Prostate gland (tissue), 2 donors: ENCODE data around the gene IARS1. TPM values are rescaled to one million over a fixed set of nuclear protein-coding genes. Genes with fewer than 3 reads are reported as not detected.

Experiments
- DNase-seq: peaks from one replicate; pipeline ENCODE4 v3.0.0-alpha.2; 2019; ENCODE audit warnings: low spot score
- H3K27ac ChIP-seq, 2 donors: fragments of 200-600 bp; sonication (generic); 2 replicates each; pipeline ENCODE4 v1.5.1; 2017 to 2019
- H3K27me3 ChIP-seq: fragments of 200-600 bp; sonication (generic); replicated peaks from 2 replicates; pipeline ENCODE4 v1.5.1; 2019; ENCODE audit not compliant: insufficient read depth
- H3K36me3 ChIP-seq, 2 donors: fragments of 200-600 bp; sonication (generic); 1 replicate in 1 of 2; 2 replicates in 1 of 2; pipeline versions ENCODE4 v1.5.1 to v1.8.1; 2017 to 2019
- H3K4me1 ChIP-seq: fragments of 200-600 bp; sonication (generic); replicated peaks from 2 replicates; pipeline ENCODE4 v1.5.1; 2019
- H3K4me3 ChIP-seq, 2 donors: fragments of 200-600 bp; sonication (generic); 2 replicates each; pipeline ENCODE4 v1.5.1; 2017 to 2019
- H3K9me3 ChIP-seq: fragments of 200-600 bp; sonication (generic); 2 replicates; pipeline ENCODE4 v1.5.1; 2017
- CTCF ChIP-seq, 4 experiments: fragments of 200-600 bp in 2 of 4; fragments of 450-650 bp in 2 of 4; sonication (generic) in 2 of 4; IDR thresholded peaks; 1 replicate in 3 of 4; 2 replicates in 1 of 4; pipeline ENCODE4 v1.5.1; 2016 to 2019; ENCODE audit warnings: antibody characterized with exemption in 4 of 4, mild to moderate bottlenecking in 2 of 4, moderate library complexity in 2 of 4
- POLR2A ChIP-seq: fragments of 450-650 bp; IDR thresholded peaks from one replicate; pipeline ENCODE4 v1.6.1; 2016; ENCODE audit warnings: antibody characterized with exemption, mild to moderate bottlenecking
- POLR2AphosphoS5 ChIP-seq: sonication (generic); formaldehyde crosslinking; IDR thresholded peaks from one replicate; pipeline ENCODE4 v1.6.1; 2017; ENCODE audit warnings: antibody characterized with exemption
- WGBS: methylation state at CpG from one replicate; pipeline ENCODE4 v1.1.5; 2018; 5-methylcytosine and 5-hydroxymethylcytosine counted together
- intact Hi-C: fragments of 100-400 bp; cut with DNase I; formaldehyde crosslinking; loops from one replicate; pipeline ENCODE4 v1.14.2; 2022
- microRNA-seq: library from miRNA; unstranded; fragments of <30 nt; microRNA quantifications from one replicate; pipeline ENCODE4, GENCODE V29; 2016
- small RNA-seq, 2 donors: library from RNA; depleted of rRNA; stranded (forward); fragments of <200 nt; gene quantifications; one replicate each; pipeline ENCODE3, GENCODE V24; 2016
- total RNA-seq, 2 donors: library from RNA; depleted of rRNA; stranded (reverse); fragments of >200 nt; gene quantifications; one replicate each; pipeline ENCODE4 v1.1.0, GENCODE V29; 2016

The IARS1 gene
- total RNA-seq, 2 donors from 2014 or later: 58.3 to 89.2 TPM

GRCh38 chr9:92247296-92247695, 46.2 kb downstream of the IARS1 start:
- 86% methylated on average over 4 of the region's 4 CpGs for WGBS
- Histone ChIP-seq H3K27me3 (no peaks in the 10 kb centered on the region), H3K4me1 (no peaks in the 10 kb centered on the region), H3K4me3 (no peak overlapping the region), H3K36me3 (peaks cover 26 to 40% of the 10 kb centered on the region in 2 donors), H3K27ac (no peak overlapping the region), H3K9me3 (no peaks in the 10 kb centered on the region)
- TF ChIP-seq CTCF (IDR thresholded peaks at IDR 0.05): no peak
- TF ChIP-seq POLR2AphosphoS5: no peak
- TF ChIP-seq POLR2A: no peak
- intact Hi-C loops: no loop called here
- DNase-seq: no peak

GRCh38 chr9:92245005-92245797, 48.3 kb downstream of the IARS1 start:
- Histone ChIP-seq H3K36me3 (peaks cover 15 to 44% of the 10 kb centered on the region in 2 donors), H3K9me3 (no peaks in the 10 kb centered on the region), H3K27me3 (no peaks in the 10 kb centered on the region), H3K4me1 (no peaks in the 10 kb centered on the region), H3K4me3 (no peak overlapping the region), H3K27ac (no peak overlapping the region)
- TF ChIP-seq CTCF (IDR thresholded peaks at IDR 0.05): no peak
- no peak for TF ChIP-seq POLR2AphosphoS5
- TF ChIP-seq POLR2A: no peak
- WGBS: 87% methylated on average over 7 of the region's 7 CpGs
- intact Hi-C loops: no loop called here
- DNase-seq: no peak

Small RNA genes within 50 kb of the gene (microRNA-seq; reads per million reads assigned to microRNA genes)
- 1.0 reads per million, percentile 9 among the genes with 10 or more reads in this experiment for gene MIR3651

Small RNA genes within 50 kb of the gene (small RNA-seq; reads per million reads assigned to genes)
- 0 reads per million in 2 donors for gene MIR3651
- 0.47 to 0.50 reads per million in 2 donors for gene SNORA84

Other genes starting within 250 kb of the IARS1 start
- 10 to 100 TPM; 69.5 to 87.2 TPM for gene SPTLC1, start 178.3 kb downstream of the IARS1 start, total RNA-seq
- gene NOL8, start 31.7 kb upstream of the IARS1 start, total RNA-seq: 10 to 100 TPM; 23.8 to 26.6 TPM
- 10 to 100 TPM in 1 of 2 donors, 1 to 10 TPM in 1; 1.4 to 21.5 TPM for gene CENPP, start 32.3 kb upstream of the IARS1 start, total RNA-seq
- 10 to 100 TPM in 1 of 2 donors, 1 to 10 TPM in 1; 6.9 to 24.4 TPM for gene OGN, start 110.9 kb upstream of the IARS1 start, total RNA-seq
- gene OMD, start 130.8 kb upstream of the IARS1 start, total RNA-seq: 1 to 10 TPM; 3.6 to 6.5 TPM
- 1 to 10 TPM in 1 of 2 donors, under 1 TPM in 1; 0.68 to 1.8 TPM for gene ASPN, start 188.8 kb upstream of the IARS1 start, total RNA-seq
- 10 to 100 TPM in 1 of 2 donors, 1 to 10 TPM in 1; 2.6 to 14.1 TPM for gene ECM2, start 242.3 kb upstream of the IARS1 start, total RNA-seq